HG03139 (cell line): ENCODE data around the gene SPATA24.
"Not testable (repeated sequence)": the region's sequence is repeated elsewhere in the genome, so short reads cannot be mapped to it uniquely, and the experiment has no call there.

Source experiments
- ATAC-seq: cut with Tn5 transposase; IDR thresholded peaks from one replicate; pipeline ENCODE4 v1.9.1; 2021; ENCODE audit not compliant: unreplicated experiment

The SPATA24 gene

DNA sequence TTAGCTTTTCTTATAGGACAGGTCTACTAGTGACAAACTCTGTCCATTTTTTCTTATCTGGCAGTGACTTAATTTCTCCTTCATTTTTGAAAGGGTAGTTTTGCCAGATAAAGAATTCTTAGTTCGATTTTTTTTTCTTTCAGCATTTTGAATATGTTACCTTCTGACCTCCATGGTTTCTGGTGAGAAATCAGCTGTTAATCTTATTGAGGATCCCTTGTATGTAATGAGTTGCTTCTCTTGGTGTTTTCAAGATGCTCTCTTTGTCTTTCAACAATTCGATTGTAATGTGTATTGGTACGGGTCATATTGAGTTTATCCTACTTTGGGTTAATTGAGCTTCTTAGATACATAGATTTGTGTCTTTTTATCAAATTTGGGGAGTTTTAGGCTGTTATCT lies 49.7 kb downstream of the SPATA24 start:
- ATAC-seq = no peak

DNA sequence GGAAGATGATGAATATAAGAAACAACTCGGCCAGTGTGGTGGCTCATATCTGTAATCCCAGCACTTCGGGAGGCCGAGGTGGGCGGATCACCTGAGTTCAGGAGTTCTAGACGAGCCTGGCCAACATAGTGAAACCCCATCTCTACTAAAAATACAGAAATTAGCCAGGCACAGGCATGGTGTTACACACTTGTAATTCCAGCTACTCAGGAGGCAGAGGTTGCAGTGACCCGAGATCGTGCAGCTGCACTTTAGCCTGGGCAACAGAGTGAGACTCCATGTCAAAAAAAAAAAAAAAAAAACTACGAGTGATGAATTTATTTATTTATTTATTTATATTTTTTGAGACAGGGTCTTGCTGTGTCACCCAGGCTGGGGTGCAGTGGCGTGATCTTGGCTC lies 56.0 kb downstream of the SPATA24 start:
- ATAC-seq = not testable (repeated sequence)
